Activated CD4-positive, CD25-positive, alpha-beta regulatory T cell treated with anti-CD3 and anti-CD28 coated beads, Interleukin-2, amount 50 U/mL, for 16 hours (primary cell): ENCODE data around the gene NPAS4.
"Not testable (repeated sequence)": the region's sequence is repeated elsewhere in the genome, so short reads cannot be mapped to it uniquely, and the experiment has no call there.

Experiments
- DNase-seq: peaks from one replicate; pipeline ENCODE4 v3.0.0-alpha.2; 2020; ENCODE audit warnings: low read depth, low spot score

NPAS4 gene

DNA sequence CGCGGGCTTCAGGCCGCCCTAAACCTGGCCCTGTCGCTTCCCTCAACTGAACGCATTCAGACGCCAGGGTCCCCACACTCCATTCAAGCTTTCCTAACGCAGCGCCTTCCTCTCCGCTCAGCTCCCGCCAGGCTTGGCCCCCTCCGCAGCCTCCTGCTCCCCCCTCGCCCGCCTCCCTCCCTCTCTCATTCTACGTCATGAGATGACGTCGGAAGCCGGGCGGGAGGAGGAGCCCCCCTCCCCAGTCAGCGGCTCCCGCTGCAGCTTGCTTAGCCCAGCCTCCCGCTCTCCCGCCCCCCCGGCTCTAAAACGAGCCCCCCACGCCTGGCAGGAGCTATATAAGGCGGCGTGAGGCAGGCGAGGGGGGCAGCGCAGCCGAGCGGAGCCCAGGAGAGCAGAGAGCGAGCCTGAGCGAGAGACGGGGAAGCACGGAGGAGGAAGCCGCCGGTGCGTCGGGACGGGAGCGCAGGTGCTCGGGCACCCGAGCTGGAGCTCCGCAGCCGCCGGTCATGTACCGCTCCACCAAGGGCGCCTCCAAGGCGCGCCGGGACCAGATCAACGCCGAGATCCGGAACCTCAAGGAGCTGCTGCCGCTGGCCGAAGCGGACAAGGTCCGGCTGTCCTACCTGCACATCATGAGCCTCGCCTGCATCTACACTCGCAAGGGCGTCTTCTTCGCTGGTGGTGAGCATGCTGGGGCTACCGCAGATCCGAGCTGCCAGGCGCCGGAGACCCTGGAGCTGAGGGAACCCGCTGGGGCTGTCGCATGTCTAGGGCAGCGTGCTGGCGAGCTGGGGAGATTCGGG is at the start of gene NPAS4:
Gene NPAS4, plus strand, starts transcription at position 365 of the 806 bp plus-strand sequence. Its CDS starts 145 bp downstream, at position 510.
- no peak for DNase-seq

DNA sequence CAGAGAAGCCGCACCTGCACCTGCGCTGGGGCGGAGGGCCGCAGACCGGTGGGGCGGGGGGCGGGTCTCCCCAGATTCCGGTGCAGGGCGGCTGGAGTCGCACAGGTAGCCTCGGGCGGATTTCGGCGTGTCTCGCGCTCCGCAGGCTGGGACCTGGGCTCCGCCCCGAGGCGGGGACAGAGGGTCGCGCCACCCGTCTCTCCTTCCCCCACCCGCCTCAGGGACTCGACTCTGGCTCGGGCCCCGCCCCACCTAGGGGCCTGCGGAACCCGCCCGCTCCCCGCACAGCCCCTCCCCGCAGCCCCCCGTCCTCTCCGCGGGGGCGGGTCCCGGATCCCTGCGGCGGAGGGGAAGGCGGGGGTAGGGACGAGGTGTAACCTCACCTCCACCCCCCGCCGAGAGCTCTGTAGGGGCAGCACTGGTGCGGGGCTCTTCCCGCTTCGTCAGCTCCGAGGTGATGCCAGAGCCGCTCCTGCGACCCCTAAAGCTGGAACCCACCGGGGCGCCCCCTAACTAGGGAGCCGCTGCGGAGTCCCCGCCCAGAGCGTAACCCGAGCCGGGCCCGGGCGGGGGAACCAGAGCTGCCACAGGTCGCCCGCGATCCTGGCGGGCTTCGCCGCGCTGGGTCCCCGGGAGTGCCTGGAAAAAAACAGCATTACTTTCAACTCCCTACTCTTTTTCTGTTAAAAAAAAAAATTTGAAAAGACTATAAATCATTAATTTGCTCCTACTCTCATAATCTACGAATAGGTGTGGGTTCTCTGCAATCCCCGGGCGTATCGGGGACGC is 49.0 kb upstream of the NPAS4 start, which contains the start of gene SLC29A2:
Gene SLC29A2, minus strand, starts transcription at position 134 of the 789 bp plus-strand sequence. CDS start 169 bp downstream, outside the sequence.
- peak; percentile 48 for DNase-seq

DNA sequence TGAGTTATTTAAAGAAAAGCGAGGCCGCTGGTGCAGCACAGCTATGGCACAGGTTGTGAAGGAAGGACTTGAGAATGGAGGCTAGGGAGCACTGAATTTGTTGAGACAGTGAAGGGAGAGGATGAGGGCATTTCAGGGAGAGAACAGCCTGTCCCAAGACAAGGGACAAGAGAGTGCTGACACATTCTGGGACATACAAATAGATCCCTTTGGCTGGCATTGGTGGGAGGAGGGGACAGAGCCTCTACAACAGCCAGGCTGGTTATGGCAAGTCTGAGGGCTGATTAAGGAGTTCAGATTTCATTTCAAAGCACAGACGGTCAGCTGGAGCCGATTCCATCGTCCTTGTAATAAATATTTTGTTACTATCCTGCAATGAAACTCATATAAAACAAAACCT is 47.6 kb upstream of the NPAS4 start:
- DNase-seq, result no peak

DNA sequence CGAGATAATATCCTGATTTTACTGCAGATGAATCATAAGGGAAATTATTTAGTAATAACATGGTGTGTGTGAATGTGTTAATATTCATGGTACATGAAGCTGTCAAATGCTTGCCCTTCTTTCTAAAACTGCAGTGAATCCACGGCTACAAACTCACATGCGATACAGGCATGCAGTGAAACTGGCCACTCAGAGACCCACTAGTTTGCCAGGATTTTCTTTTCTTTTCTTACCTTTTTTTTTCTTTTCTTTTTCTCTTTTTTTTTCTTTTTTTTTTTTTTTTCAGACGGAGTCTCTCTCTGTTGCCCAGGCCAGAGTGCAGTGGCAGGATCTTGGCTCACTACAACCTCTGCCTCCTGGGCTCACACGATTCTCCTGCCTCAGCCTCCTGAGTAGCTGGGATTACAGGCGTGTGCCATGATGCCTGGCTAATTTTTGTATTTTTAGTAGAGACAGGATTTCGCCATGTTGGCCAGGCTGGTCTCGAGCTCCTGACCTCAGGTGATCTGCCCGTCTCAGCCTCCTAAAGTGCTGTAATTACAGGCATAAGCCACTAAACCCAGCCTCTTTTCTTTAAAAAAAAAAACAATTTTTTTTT is 47.0 kb upstream of the NPAS4 start:
- not testable (repeated sequence) for DNase-seq

GRCh38 chr11:66380264-66380663 is 40.6 kb upstream of the NPAS4 start:
- DNase-seq, result not testable (repeated sequence)

DNA sequence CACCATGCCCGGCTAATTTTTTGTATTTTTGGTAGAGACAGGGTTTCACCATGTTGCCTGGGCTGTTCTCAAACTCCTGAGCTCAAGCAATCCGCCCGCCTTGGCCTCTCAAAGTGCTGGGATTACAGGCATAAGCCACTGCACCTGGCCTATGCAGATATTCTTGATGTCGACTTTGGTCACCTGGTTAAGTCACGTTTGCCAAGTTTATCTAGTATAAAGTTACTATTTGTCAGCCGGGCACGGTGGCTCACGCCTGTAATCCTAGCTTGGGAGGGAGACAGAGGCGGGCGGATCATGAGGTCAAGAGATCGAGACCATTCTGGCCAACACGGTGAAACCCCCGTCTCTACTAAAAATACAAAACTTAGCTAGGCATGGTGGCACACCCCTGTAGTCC is 36.5 kb upstream of the NPAS4 start:
- not testable (repeated sequence) for DNase-seq

- DNase-seq, result peak; percentile 73
Measured at GRCh38 chr11:66386171-66387069, 34.4 kb upstream of the NPAS4 start.

DNA sequence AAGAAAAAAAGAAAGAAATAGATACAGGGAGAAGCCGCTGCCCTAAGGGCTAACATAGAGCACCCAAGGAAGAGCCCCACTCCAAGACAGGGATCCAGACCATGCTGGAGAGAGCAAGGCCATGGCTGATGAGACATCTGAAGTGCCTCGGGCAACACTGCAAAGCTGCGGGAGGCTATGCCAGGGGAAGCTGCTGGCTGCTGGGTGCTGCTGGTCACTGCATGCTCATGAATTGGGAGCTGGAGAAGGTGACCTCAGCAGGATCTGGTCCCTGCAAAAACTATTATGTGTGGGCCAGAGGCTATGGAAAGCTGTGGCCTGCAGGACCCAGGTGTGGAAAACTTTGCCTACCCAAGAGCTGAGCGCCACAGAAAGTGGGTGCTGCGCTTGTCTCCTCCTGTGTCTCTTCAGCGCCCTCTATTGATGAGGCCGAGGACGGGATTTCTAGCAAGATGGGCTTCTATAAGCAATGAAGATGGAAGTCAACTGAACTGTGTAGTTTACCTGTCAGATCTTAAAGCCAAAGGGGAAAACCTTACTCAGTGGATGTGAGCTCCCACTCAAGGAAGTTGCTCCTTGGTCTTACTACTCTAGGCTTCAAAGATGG is 32.0 kb upstream of the NPAS4 start:
- DNase-seq, result peak; percentile 31

- DNase-seq, result no peak
Measured at GRCh38 chr11:66391322-66391721, 29.5 kb upstream of the NPAS4 start.

GRCh38 chr11:66393954-66394353 is 26.9 kb upstream of the NPAS4 start:
- no peak for DNase-seq

GRCh38 chr11:66407651-66408050 is 13.2 kb upstream of the NPAS4 start:
- no peak for DNase-seq

GRCh38 chr11:66408488-66409214 is 12.2 kb upstream of the NPAS4 start:
- DNase-seq, result peak; percentile 85

DNA sequence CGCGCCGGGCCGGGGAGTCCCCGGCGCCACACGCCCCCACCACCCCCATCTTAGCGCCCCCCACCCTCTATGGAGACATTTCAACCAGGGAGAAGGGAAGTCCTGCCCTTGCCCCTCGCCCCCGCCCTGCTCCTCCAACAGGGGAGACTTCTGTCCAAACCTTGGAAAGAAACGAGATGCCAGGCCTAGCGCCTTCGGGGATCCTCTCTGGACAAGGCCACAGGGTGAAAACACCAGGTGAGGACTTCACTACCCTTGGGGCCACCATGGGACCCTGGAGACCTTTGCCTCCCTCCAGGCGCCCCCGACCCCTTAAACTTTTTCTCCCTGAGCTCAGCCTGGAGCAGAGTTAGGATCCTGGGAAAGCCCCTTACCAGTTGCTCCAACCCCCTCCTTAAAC is 11.6 kb upstream of the NPAS4 start:
- no peak for DNase-seq

GRCh38 chr11:66410191-66410590 is 10.6 kb upstream of the NPAS4 start:
- DNase-seq, result no peak

- DNase-seq, result no peak
Measured at GRCh38 chr11:66411323-66411722, 9.5 kb upstream of the NPAS4 start.

- DNase-seq, result no peak
Measured at GRCh38 chr11:66412110-66412509, 8.7 kb upstream of the NPAS4 start.

DNA sequence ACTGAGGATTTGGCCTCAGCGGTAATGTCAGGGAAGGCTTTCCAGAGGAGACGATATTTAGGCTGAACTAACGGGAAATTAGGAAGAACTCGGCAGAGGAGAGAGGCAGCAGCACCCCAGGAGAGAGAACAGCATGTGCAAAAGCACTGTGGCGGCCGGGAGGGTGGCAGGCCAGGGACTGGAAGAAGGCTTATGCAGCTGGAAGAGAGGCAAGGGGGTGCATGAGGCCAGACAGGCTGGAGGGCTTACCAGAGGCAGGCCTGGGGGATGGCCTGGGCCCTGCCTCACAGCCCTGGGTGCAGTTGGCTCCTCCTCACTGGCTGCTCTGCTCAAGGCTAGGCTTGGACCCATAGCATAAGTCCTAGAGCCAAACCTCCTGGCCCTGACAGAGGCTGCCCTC is 7.7 kb upstream of the NPAS4 start:
- DNase-seq, result no peak

GRCh38 chr11:66414120-66414934 is 6.5 kb upstream of the NPAS4 start:
- DNase-seq, result no peak

DNA sequence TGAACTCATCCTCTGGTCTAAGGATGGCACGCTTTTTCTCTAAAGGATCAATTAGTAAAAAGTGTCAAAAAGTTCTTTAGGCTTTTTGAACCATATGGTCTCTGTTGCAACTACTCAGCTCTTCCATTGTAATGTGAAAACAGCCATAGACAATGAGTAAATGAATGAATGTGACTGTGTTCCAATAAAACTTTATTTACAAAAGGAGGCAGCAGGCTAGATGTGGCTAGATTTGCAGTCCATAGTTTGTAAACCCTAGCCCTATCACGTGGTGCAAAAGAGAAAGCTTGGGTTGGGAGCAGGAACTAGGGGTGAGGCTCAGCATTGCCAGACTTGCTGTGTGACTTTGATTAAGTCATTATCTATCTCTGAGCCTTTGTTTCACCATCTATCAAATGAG is 5.4 kb upstream of the NPAS4 start:
- no peak for DNase-seq
